ENCODE results near the gene NGRN.

GRCh38 chr15:90286678-90287077, 21.2 kb downstream of the NGRN start:
- TF ChIP-seq POLR2A (IDR thresholded peaks at IDR 0.05) (no peak), POLR2AphosphoS5 (IDR thresholded peaks at IDR 0.05) (no peak)
- TF ChIP-seq, protein P1, sequence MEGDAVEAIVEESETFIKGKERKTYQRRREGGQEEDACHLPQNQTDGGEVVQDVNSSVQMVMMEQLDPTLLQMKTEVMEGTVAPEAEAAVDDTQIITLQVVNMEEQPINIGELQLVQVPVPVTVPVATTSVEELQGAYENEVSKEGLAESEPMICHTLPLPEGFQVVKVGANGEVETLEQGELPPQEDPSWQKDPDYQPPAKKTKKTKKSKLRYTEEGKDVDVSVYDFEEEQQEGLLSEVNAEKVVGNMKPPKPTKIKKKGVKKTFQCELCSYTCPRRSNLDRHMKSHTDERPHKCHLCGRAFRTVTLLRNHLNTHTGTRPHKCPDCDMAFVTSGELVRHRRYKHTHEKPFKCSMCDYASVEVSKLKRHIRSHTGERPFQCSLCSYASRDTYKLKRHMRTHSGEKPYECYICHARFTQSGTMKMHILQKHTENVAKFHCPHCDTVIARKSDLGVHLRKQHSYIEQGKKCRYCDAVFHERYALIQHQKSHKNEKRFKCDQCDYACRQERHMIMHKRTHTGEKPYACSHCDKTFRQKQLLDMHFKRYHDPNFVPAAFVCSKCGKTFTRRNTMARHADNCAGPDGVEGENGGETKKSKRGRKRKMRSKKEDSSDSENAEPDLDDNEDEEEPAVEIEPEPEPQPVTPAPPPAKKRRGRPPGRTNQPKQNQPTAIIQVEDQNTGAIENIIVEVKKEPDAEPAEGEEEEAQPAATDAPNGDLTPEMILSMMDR (IDR thresholded peaks at IDR 0.05) = peak in 3 of 6 experiments; percentile 13 to 18 (median 17)

Data from upper lobe of left lung (tissue), 4 donors.